Fibroblast of peridontal ligament (primary cell): ENCODE results near the gene CCDC30.
"Not testable (repeated sequence)": the region's sequence is repeated elsewhere in the genome, so short reads cannot be mapped to it uniquely, and the experiment has no call there.

Experiments used
- DNase-seq: peaks from one replicate; pipeline ENCODE4 v3.0.0-alpha.2; 2010; ENCODE audit errors: extremely low read depth

Gene CCDC30

DNA sequence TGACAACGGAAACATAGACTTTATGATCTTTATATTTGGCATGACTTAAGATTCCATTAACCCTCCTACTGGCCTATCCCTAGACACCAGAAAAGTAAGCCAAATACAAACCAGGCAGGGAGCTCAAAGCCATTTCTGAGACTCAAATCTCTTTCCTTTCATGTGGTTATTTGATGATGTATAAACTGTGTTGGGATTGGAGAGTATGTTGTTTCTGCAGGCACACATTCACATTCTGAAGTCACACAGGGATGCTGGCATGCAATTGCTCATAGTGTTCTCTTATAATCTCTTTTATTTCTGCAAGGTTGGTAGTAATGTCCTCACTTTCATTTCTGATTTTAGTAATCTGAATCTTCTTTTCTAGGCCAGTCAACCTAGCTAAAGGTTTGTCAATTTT lies 13.0 kb upstream of the CCDC30 start:
- DNase-seq, result no peak

DNA sequence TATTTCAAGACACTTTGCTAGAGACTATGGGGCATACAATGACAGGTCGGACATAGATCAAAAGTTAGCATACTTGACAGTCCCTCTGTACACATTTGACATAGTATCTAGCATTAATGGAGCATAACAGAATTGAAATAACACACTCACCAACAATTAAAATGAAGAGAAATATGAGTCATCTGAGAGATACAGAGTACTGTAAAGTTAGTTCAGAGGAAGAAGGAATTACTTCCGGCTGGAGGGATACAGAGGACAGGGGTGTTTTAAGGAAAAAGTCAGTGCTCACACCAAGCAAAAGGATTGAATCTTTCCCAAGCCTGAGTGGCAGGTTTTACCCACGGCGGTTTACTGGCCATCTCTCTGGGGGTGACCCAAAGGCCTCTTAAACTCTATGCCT lies 9.7 kb upstream of the CCDC30 start:
- DNase-seq, result no peak

DNA sequence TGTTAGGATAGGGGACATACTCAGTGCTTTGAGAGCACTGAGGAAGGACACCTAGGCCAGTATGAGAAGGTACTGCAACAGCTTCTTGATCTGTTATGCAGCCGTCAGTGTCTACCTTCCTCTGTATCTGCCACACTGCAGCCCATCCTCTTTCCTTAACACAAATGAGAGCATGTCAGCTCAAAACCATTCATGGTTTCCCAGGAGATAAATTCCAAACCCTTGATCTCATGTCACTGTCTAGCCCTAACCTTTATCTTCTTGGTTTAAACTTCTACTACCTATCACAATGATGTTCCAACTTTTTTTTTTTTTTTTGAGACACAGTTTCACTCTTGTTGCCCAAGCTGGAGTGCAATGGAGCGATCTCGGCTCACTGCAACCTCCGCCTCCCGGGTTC lies 8.7 kb upstream of the CCDC30 start:
- DNase-seq, result no peak

DNA sequence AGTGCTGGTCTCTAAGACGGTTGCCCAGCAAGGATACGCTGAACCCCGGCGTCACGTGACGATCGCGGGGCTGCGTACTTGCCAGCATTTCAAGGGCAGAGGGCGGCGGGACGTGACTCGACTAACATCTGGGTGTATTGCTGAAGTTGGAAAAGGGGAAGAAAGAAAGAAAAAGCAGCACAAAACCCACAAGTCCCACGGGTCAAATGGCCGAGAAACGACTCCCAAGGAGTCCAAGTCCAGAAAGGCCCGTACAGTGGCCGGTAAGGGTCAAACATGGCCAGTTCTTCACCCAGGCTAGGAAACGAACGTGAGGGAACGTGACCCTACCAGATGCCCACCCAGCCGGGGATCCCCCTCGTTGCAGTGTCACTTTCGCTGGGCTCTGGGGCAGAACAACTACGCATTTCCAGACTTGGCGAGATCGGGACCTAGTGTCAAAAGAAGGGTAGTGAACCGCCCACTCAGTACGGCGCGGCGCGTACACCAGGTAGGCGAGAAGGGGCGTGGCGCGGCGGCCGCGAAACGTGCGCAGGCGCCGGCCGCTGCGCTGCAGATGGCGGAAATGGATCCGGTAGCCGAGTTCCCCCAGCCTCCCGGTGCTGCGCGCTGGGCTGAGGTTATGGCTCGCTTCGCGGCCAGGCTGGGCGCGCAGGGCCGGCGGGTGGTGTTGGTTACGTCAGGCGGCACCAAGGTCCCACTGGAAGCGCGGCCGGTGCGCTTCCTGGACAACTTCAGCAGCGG lies 6.9 kb upstream of the CCDC30 start, which contains the start of the genes PPCS and ZMYND12:
Gene PPCS (plus strand): TSS at position 534 of the 744 bp plus-strand sequence. CDS start 23 bp downstream, at position 557.
Gene ZMYND12 (minus strand): TSS at position 13 of the 744 bp plus-strand sequence. CDS start 25 bp downstream, outside the sequence.
- peak; percentile 90 for DNase-seq

DNA sequence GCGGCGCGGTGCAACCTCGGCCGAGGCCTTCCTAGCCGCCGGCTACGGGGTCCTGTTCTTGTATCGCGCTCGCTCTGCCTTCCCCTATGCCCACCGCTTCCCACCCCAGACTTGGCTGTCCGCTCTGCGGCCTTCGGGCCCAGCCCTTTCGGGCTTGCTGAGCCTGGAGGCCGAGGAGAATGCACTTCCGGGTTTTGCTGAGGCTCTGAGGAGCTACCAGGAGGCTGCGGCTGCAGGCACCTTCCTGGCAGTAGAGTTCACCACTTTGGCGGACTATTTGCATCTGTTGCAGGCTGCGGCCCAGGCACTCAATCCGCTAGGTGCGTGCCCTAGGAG lies 6.4 kb upstream of the CCDC30 start:
- DNase-seq, result peak; percentile 55

DNA sequence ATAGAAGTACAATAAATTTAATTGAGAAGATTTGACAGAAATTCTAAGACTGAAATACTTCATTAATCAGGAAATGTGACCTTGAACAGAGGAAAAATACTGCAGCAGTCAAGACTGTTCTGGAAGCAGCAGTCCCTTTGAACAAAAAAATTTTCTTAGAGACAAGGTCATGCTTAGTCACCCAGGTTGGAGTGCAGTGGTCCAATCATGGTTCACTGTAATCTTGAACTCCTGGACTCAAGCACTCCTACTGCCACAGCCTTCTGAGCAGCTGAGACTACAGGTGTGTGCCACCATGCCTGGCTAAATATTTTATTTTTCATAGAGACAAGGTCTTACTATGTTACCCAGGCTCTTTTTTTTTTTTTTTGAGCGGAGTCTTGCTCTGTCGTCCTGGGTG lies 1.9 kb upstream of the CCDC30 start:
- DNase-seq, result no peak

DNA sequence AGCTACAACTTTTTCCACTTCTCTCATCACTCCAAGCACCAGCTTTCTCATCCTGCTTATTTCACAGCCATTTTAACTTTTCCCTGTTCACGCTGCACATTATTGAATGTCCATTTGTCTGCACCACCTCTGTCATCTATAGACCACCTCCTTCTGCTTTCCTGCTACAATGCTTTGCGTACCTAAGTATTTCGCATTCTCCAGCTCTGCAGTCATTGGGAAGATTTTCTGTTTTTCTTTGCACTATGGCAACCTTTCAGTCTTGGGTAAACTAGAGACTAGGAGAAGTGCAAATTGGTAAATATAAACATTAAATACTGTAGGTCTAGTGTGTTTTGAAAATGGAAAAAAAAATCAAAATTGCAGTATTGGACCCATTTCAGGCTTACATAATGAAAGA lies 835 bp downstream of the CCDC30 start:
- no peak for DNase-seq

DNA sequence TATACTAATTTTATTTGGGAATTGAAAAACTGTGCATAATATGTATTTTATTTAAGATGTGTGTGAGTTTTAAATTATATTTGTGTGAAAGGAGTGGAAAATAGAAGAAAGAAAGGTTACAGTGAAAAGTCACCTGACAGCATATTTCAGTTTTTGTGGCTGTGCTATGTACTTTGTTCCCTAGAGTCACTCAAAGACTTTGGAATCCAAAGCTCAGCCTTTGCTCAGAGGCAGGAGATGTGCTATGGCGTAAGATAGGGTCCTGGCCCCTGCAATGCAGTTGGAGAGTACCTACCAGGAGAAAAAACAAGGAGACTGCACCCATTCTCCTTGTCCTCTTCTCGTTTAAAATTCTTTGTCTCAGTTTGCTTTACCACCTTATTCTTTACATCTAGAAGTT lies 2.9 kb downstream of the CCDC30 start:
- no peak for DNase-seq

DNA sequence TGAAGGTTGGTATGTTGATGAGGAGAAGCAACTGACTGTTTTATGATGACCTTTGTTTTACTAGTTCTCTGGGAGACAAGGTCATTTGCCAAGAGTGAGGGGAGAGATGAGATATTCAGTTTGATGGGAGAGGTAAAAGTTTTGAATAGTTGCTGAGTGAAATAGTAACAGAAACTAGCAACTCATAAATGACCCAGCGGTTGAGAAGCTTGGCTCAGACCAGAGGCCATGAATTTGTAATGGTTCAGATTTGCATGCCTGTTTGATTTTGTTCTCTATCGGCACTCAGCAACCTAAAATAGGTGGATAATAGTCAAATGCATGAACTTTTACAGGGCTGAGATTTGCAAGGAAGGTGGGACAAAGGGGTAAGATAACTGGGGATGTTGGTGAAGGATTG lies 6.6 kb downstream of the CCDC30 start:
- no peak for DNase-seq

DNA sequence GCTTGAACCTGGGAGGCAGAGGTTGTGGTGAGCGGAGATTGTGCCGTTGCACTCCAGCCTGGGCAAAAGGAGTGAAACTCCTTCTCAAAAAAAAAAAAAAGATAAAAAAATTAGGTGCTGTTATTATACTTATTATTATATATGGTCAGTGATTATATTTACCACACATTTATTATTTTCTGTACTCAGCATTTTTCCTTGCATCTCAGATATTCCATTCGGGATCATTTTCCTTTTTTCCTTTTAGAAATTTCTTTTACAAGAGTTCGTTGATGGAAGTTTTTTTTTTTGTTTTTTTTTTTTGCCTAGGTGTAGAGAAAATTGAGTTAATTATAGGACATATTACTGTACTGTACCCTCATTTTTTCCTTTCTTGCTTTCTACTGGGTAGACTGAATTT lies 13.5 kb downstream of the CCDC30 start:
- no peak for DNase-seq

DNA sequence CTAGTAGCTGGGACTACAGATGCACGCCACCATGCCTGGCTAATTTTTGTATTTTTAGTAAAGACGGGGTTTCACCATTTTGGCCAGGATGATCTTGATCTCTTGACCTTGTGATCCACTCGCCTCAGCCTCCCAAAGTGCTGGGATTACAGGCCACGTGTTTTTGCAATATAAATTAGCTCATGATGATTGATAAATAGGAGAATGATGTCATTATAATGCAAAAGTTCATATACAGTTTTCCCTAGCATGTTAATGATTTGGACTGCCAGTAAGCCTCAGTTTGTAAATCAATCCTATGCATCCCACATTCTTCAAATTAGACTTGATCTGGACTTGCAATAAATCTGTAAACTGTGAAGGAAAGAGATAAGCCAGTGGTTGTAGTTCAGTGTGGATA lies 14.3 kb downstream of the CCDC30 start:
- not testable (repeated sequence) for DNase-seq

DNA sequence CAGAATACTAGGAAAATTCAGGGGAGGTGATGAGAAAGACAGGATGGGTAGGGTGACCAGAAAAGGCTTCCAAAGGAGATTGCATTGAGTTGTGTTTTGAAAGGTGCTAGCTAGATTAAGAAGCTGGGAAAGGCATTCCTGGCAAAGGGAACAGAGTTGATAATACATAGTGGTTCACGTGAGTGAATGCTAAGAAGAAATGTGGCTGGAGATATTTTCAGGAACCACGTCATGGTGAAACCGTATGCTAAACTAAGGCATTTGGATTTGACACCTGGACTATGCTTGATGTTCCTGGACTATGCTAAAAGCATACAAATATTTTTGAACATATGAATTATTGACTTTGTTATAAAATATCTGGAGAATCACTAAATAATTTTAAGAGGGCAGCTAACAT lies 14.7 kb downstream of the CCDC30 start:
- no peak for DNase-seq

DNA sequence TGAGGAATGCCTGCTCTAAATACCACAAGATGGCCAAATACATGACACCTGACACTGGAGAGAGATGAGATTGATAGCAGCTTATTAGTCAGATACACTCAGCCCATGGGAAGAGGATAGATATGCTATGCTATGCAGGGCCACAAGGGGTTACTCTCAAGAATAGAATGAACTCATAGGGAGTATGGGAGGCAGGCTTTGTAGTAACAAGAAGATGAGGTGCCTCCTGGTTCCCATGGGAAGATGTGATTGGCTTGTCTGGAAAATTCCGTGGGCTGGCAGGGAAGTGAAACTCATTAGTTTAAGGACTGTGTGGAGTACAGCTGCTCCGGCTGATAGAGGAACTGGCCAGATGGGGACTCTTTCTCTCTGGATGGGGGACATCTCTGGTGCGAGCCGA lies 16.5 kb downstream of the CCDC30 start:
- DNase-seq, result no peak

DNA sequence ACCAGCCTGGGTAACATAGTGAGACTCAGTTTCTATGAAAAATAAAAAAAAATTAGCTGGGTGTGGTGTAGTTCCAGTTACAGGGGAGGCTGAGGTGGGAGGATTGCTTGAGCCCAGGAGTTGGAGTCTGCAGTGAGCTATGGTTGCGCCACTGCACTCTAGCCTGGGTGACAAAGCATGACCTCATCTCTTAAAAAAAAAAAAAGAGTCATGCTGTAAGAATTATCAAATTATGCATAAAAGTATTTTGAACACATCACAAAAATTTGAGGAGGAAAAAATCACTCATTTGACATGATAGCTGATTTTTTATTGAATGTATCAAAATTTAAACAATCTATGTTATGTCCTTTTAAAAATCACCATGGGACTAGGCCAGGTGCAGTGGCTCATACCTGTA lies 17.8 kb downstream of the CCDC30 start:
- no peak for DNase-seq

DNA sequence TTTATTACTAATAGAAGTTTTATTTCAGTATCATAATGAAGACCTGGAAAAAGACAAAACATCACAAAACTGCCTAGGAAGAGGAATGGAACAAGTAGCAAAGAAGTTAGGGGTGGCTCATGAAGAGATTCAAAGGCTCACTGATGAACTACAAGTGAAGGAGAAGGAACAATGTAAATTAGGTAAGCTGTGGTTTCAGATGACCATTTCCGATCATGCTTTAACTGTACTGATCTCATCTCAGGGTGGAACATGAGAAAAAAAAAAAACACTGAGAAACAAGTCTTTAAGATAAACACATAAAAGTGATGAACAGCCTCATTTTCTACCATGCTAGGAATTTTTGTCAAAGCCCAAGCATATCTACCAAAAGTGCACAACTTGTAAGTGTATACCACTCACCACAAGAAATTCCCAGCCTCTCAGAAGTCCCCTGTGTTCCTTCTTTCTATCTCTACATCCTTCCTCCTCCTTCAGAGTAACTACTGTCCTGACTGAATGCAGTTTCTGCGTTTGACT lies 19.6 kb downstream of the CCDC30 start:
- DNase-seq, result no peak

DNA sequence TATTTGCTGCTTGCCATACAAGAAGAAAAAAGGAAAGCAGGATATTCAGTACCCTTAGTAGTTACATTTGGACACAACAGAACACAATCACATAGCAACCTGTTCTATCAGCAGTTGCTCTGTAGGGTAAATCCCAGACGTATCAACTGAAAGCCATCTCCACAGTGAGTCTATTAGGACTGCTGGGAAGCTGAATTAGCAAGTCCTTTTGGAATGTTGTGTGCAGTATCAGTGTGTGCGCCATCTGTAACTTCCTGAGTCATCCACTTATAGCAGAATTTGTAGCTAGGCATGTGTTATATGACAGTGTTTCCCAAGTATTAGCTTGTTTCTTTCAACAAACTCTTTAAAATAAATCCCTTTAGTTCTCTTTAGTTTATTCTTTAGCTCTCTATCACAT lies 21.3 kb downstream of the CCDC30 start:
- peak; percentile 93 for DNase-seq

DNA sequence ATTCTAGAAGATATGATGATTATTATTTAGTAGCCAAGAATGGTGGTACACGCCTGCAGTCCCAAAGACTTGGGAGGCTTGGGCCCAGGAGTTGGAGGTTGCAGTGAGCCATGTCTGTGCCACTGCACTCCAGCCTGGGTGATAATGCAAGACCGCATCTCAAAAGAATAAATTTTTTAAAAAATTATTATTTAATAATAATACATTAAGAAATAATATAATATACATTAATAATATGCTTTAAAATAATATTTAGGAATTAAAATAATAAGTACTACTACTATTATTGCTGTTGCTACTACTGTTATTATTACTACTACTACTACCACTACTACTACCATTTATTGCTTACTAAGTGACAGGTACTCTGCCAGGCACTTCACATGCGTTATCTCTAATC lies 27.2 kb downstream of the CCDC30 start:
- no peak for DNase-seq

DNA sequence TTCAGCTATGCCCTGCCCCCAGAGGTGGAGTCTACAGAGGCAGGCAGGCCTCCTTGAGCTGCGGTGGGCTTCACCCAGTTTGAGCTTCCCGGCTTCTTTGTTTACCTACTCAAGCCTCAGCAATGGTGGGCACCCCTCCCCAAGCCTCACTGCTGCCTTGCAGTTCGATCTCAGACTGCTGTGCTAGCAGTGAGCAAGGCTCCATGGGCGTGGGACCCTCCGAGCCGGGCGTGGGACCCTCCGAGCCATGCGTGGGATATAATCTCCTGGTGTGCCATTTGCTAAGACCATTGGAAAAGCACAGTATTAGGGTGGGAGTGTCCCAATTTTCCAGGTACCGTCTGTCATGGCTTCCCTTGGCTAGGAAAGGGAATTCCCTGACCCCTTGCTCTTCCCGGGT lies 38.9 kb downstream of the CCDC30 start:
- DNase-seq, result not testable (repeated sequence)

DNA sequence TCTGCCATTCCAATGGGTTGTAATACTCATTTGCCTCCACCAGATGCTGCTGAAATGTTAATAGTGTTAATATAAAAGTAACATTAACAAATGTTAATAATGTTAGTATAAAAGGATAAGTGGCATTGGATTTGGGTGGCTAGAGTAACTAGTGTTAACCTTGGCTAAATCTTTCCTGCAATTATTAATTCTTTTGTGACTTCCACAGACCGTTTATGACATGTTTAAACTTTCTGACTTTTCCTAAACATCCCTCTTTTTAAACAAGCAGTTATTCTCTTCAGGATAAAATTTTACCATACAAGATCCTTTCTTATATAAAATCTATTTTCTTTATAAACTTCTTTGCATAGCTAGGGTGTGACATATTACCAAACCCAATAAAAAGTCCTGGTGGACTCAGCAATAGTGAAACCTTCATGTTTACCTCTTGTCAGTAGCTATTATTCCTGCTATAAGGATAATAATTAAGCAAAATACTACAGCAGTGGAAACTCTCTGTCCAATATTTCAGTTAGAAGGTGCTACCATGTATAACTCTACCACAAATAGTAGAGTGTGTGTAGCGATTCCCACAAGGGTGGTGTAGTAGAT lies 41.5 kb downstream of the CCDC30 start:
- DNase-seq, result no peak

DNA sequence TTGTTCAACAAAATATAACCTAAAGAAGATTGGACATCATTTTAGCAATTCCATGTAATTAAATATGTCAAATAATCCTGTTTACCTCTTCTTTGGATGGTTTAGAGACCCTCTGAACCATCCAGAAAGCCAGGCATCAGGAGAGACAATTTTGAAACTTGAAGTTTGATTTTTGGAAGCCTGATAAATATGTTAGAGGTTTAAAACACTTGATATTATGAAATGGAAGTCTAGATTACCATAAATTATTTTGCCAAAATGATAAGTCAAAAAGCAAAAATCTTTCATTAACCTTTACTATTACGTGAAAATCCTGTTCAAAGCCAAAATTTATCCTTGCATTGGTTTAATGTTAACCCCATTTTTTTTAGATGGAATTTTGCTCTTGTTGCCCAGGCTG lies 43.5 kb downstream of the CCDC30 start:
- no peak for DNase-seq

DNA sequence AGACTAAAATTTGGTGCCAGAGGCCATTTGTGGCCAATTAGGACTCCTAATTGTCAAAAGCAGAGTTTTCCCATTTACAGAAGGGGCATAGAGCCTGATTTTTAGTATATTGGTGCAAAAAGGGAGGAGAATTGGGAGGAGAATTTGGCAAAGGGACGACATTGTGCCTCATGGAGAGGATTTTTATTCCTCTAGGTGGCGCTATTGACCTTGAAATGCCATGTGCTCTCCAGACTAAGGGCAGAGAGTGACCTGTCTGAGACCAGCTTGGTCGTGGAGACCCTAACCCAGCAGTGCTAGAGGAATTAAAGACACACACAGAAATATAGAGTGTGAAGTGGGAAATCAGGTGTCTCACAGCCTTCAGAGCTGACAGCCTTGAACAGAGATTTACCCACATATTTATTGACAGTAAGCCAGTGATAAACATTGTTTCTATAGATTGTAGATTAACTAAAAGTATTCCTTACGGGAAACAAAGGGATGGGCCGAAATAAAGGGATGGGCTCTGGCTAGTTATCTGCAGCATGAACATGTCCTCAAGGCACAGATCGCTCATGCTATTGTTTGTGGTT lies 48.6 kb downstream of the CCDC30 start:
- DNase-seq, result peak; percentile 5

DNA sequence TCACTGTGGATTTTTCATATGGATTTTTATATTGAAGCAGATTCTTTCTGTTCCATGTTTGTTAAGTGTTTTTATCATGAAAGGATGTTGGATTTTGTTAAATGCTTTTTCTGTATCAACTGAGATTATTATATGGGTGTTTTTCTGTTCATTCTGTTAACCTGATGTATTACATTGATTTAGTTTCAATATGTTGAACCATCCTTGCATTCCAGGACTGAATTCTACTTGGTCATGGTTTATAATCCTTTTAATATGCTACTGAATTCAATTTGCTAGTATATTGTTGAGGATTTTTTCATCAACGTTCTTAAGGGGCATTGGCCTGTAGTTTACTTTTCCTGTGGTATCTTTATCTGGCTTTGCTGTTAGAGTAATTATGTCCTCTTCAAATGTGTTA lies 55.8 kb downstream of the CCDC30 start:
- DNase-seq, result no peak

DNA sequence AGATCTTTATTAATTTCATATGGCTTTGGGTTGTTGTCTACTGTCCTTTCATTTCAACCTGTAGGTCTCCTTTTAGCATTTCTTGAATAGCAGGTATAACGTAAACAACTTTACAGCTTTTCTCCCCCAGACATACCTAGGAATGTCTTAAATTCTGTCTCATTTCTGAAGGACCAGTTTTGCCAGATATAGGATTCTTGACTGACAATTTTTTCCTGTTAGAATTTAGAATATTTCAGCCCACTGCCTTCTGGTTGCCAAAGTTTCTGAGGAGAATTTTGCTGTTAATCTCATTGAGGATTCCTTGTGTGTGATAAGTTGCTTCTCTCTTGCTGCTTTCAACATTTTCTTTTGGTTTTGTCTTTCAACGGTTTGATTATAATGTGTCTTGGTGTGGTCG lies 60.1 kb downstream of the CCDC30 start:
- no peak for DNase-seq
